ENCODE measurements around the gene ADA.

ADA gene

GRCh38 chr20:44581515-44581914 lies 70.0 kb downstream of the ADA start:
- Histone ChIP-seq H2AFZ (ENCODE audit: low read length) (no peak overlapping the region), H3K79me2 (ENCODE audit: insufficient read depth, low read length) (no peaks in the 10 kb centered on the region), H3K36me3 (ENCODE audit: insufficient read depth, low read length) (no peaks in the 10 kb centered on the region), H3K4me2 (ENCODE audit: low read depth, low read length, poor library complexity, severe bottlenecking) (no peak overlapping the region), H3K9ac (ENCODE audit: low read depth, low read length, poor library complexity, severe bottlenecking) (no peak overlapping the region), H3F3A (ENCODE audit: low read depth) (no peaks in the 10 kb centered on the region), H3K9me3 (ENCODE audit: insufficient read depth, low read depth, low read length) (no peaks in the 10 kb centered on the region), H4K20me1 (ENCODE audit: insufficient read depth, low read length, poor library complexity, severe bottlenecking) (no peaks in the 10 kb centered on the region), H3K9me2 (replicated peaks; ENCODE audit: low read depth, low read length) (no peaks in the 10 kb centered on the region), H3K4me1 (ENCODE audit: insufficient read depth, low read length, poor library complexity, severe bottlenecking) (peaks cover 72% of the 10 kb centered on the region), H3K4me3 (ENCODE audit: low read length, poor library complexity, severe bottlenecking) (no peak overlapping the region), H3K27me3 (ENCODE audit: insufficient read depth, low read length, poor library complexity, severe bottlenecking) (no peaks in the 10 kb centered on the region)
- TF ChIP-seq EZH2phosphoT487 (IDR thresholded peaks at IDR 0.05; ENCODE audit: borderline replicate concordance) (no peak), CTCF (conservative IDR thresholded peaks at IDR 0.05; ENCODE audit: low read length) (no peak)

- H4K20me1 ChIP-seq (ENCODE audit: insufficient read depth, low read length, poor library complexity, severe bottlenecking), result no peaks in the 10 kb centered on the region
- no peak overlapping the region for H3K4me2 ChIP-seq (ENCODE audit: low read depth, low read length, poor library complexity, severe bottlenecking)
- no peak overlapping the region for H3K4me3 ChIP-seq (ENCODE audit: low read length, poor library complexity, severe bottlenecking)
- no peak for TF ChIP-seq CTCF (conservative IDR thresholded peaks at IDR 0.05; ENCODE audit: low read length)
- no peak for TF ChIP-seq EZH2phosphoT487 (IDR thresholded peaks at IDR 0.05; ENCODE audit: borderline replicate concordance)
- H3K9me2 ChIP-seq (replicated peaks; ENCODE audit: low read depth, low read length), result no peaks in the 10 kb centered on the region
- peaks cover 71% of the 10 kb centered on the region for H3K4me1 ChIP-seq (ENCODE audit: insufficient read depth, low read length, poor library complexity, severe bottlenecking)
- H3K9ac ChIP-seq (ENCODE audit: low read depth, low read length, poor library complexity, severe bottlenecking), result no peak overlapping the region
- H3K9me3 ChIP-seq (ENCODE audit: insufficient read depth, low read depth, low read length), result no peaks in the 10 kb centered on the region
- H2AFZ ChIP-seq (ENCODE audit: low read length), result no peak overlapping the region
- no peaks in the 10 kb centered on the region for H3K27me3 ChIP-seq (ENCODE audit: insufficient read depth, low read length, poor library complexity, severe bottlenecking)
- no peaks in the 10 kb centered on the region for H3K79me2 ChIP-seq (ENCODE audit: insufficient read depth, low read length)
- H3F3A ChIP-seq (ENCODE audit: low read depth), result no peaks in the 10 kb centered on the region
- no peaks in the 10 kb centered on the region for H3K36me3 ChIP-seq (ENCODE audit: insufficient read depth, low read length)
Measured at GRCh38 chr20:44580581-44581268, 70.8 kb downstream of the ADA start.

GRCh38 chr20:44579313-44580081 lies 72.0 kb downstream of the ADA start:
- Histone ChIP-seq H3K9me2 (replicated peaks; ENCODE audit: low read depth, low read length) (no peaks in the 10 kb centered on the region), H4K20me1 (ENCODE audit: insufficient read depth, low read length, poor library complexity, severe bottlenecking) (no peaks in the 10 kb centered on the region), H3K79me2 (ENCODE audit: insufficient read depth, low read length) (peaks cover 4% of the 10 kb centered on the region; the same call in 1 of the 2 replicates), H3K4me2 (ENCODE audit: low read depth, low read length, poor library complexity, severe bottlenecking) (no peak overlapping the region), H3K4me3 (ENCODE audit: low read length, poor library complexity, severe bottlenecking) (no peak overlapping the region), H3K4me1 (ENCODE audit: insufficient read depth, low read length, poor library complexity, severe bottlenecking) (peaks cover 68% of the 10 kb centered on the region), H3F3A (ENCODE audit: low read depth) (no peaks in the 10 kb centered on the region), H3K36me3 (ENCODE audit: insufficient read depth, low read length) (no peaks in the 10 kb centered on the region), H3K9me3 (ENCODE audit: insufficient read depth, low read depth, low read length) (no peaks in the 10 kb centered on the region), H2AFZ (ENCODE audit: low read length) (no peak overlapping the region), H3K9ac (ENCODE audit: low read depth, low read length, poor library complexity, severe bottlenecking) (no peak overlapping the region), H3K27me3 (ENCODE audit: insufficient read depth, low read length, poor library complexity, severe bottlenecking) (no peaks in the 10 kb centered on the region)
- no peak for TF ChIP-seq EZH2phosphoT487 (IDR thresholded peaks at IDR 0.05; ENCODE audit: borderline replicate concordance)
- TF ChIP-seq CTCF (conservative IDR thresholded peaks at IDR 0.05; ENCODE audit: low read length), result no peak
